Measurements from ENCODE around the gene CEP135. TPM values are rescaled to one million over a fixed set of nuclear protein-coding genes. Genes with fewer than 3 reads are reported as not detected.
"Not testable (repeated sequence)": the region's sequence is repeated elsewhere in the genome, so short reads cannot be mapped to it uniquely, and the experiment has no call there.

The CEP135 gene
- total RNA-seq, 1 donor, result 12.1 TPM

- no peak overlapping the region for H3K4me3 ChIP-seq (ENCODE audit: low read depth, low read length)
- TF ChIP-seq CTCF (IDR thresholded peaks at IDR 0.05; ENCODE audit: insufficient read depth, low read depth, low read length), result no peak
- DNase-seq (ENCODE audit: low read depth), result no peak
Measured at GRCh38 chr4:55928846-55929245, 19.9 kb upstream of the CEP135 start.

- no peak for TF ChIP-seq CTCF (IDR thresholded peaks at IDR 0.05; ENCODE audit: insufficient read depth, low read depth, low read length)
- DNase-seq (ENCODE audit: low read depth), result no peak
- no peak overlapping the region for H3K4me3 ChIP-seq (ENCODE audit: low read depth, low read length)
Measured at GRCh38 chr4:55931043-55931442, 17.7 kb upstream of the CEP135 start.

GRCh38 chr4:55931833-55932232 lies 16.9 kb upstream of the CEP135 start:
- peak; percentile 85 for DNase-seq (ENCODE audit: low read depth)
- no peak overlapping the region for H3K4me3 ChIP-seq (ENCODE audit: low read depth, low read length)
- no peak for TF ChIP-seq CTCF (IDR thresholded peaks at IDR 0.05; ENCODE audit: insufficient read depth, low read depth, low read length)

- DNase-seq (ENCODE audit: low read depth), result no peak
- H3K4me3 ChIP-seq (ENCODE audit: low read depth, low read length), result no peak overlapping the region
- TF ChIP-seq CTCF (IDR thresholded peaks at IDR 0.05; ENCODE audit: insufficient read depth, low read depth, low read length), result no peak
Measured at GRCh38 chr4:55932511-55932910, 16.2 kb upstream of the CEP135 start.

- no peak overlapping the region for H3K4me3 ChIP-seq (ENCODE audit: low read depth, low read length)
- TF ChIP-seq CTCF (IDR thresholded peaks at IDR 0.05; ENCODE audit: insufficient read depth, low read depth, low read length), result no peak
- DNase-seq (ENCODE audit: low read depth), result no peak
Measured at GRCh38 chr4:55933611-55934010, 15.1 kb upstream of the CEP135 start.

- DNase-seq (ENCODE audit: low read depth); H3K4me3 ChIP-seq (ENCODE audit: low read depth, low read length): not testable (repeated sequence)
Measured at GRCh38 chr4:55935907-55936306, 12.8 kb upstream of the CEP135 start.

GRCh38 chr4:55938481-55938880 lies 10.3 kb upstream of the CEP135 start:
- no peak for TF ChIP-seq CTCF (IDR thresholded peaks at IDR 0.05; ENCODE audit: insufficient read depth, low read depth, low read length)
- no peak for DNase-seq (ENCODE audit: low read depth)
- no peak overlapping the region for H3K4me3 ChIP-seq (ENCODE audit: low read depth, low read length)

All from fibroblast of villous mesenchyme (primary cell).